WTC11 (cell line): ENCODE results near the gene NRXN3. TPM values are rescaled to one million over a fixed set of nuclear protein-coding genes. Genes with fewer than 3 reads are reported as not detected.

ENCODE experiments used
- ATAC-seq: fragments of 200-7000 bp; cut with Tn5 transposase; 2 replicates; pipeline ENCODE4 v1.10.0; 2021; ENCODE audit warnings: mild to moderate bottlenecking, moderate library complexity
- CTCF ChIA-PET: fragments of 300-600 bp; sonication (Branson Sonifier 250); formaldehyde crosslinking; loops from one replicate; lab custom pipeline; 2021; ENCODE audit warnings: antibody characterized with exemption; lab: Charles Lee
- POLR2A ChIA-PET: fragments of 350-600 bp; sonication (Branson Sonifier 250); formaldehyde crosslinking; loops from one replicate; lab custom pipeline; 2021; ENCODE audit warnings: antibody characterized with exemption; lab: Charles Lee
- DNase-seq: peaks from one replicate; pipeline ENCODE4 v3.0.0; 2021; ENCODE audit warnings: low spot score
- H3K27ac Mint-ChIP-seq: 2 replicates; pipeline ENCODE4 v1.8.0; 2021; ENCODE audit warnings: mixed read lengths
- H3K27me3 Mint-ChIP-seq: 2 replicates; pipeline ENCODE4 v1.8.0; 2021; ENCODE audit warnings: low read depth, mild to moderate bottlenecking, moderate library complexity, mixed read lengths
- H3K36me3 Mint-ChIP-seq: 2 replicates; pipeline ENCODE4 v1.8.0; 2021; ENCODE audit warnings: mixed read lengths
- H3K4me1 Mint-ChIP-seq: 2 replicates; pipeline ENCODE4 v1.8.0; 2022; ENCODE audit warnings: mixed read lengths
- H3K4me3 Mint-ChIP-seq: 2 replicates; pipeline ENCODE4 v1.8.0; 2021; ENCODE audit warnings: mild to moderate bottlenecking, moderate library complexity, mixed read lengths
- H3K9me3 Mint-ChIP-seq: 2 replicates; pipeline ENCODE4 v1.8.0; 2021; ENCODE audit warnings: mixed read lengths
- CBFB ChIP-seq: sonication (generic); formaldehyde crosslinking; IDR thresholded peaks from 2 replicates; pipeline ENCODE4 v1.8.1; 2022; ENCODE audit warnings: mild to moderate bottlenecking, low read depth, missing genetic modification reagents
- ELF4 ChIP-seq: sonication (generic); formaldehyde crosslinking; IDR thresholded peaks from 2 replicates; pipeline ENCODE4 v1.8.1; 2022; ENCODE audit warnings: low read depth, mild to moderate bottlenecking, moderate library complexity, missing genetic modification reagents
- ETV6 ChIP-seq: sonication (generic); formaldehyde crosslinking; IDR thresholded peaks from 2 replicates; pipeline ENCODE4 v1.8.1; 2022; ENCODE audit warnings: mild to moderate bottlenecking, missing genetic modification reagents
- FOXJ3 ChIP-seq: sonication (generic); formaldehyde crosslinking; IDR thresholded peaks from 2 replicates; pipeline ENCODE4 v1.9.0; 2021; ENCODE audit warnings: missing genetic modification reagents, mild to moderate bottlenecking, borderline replicate concordance
- FOXK1 ChIP-seq: sonication (generic); formaldehyde crosslinking; IDR thresholded peaks from 2 replicates; pipeline ENCODE4 v1.8.0; 2022; ENCODE audit warnings: mild to moderate bottlenecking, moderate library complexity, missing genetic modification reagents
- FOXP1 ChIP-seq: sonication (generic); formaldehyde crosslinking; IDR thresholded peaks from 2 replicates; pipeline ENCODE4 v1.8.0; 2022; ENCODE audit warnings: missing genetic modification reagents, mild to moderate bottlenecking, moderate library complexity, borderline replicate concordance
- HMGA2 ChIP-seq: fragments of 250-450 bp; sonication (Bioruptor Pico); IDR thresholded peaks from 2 replicates; pipeline ENCODE4 v1.4.0; 2021; ENCODE audit warnings: mild to moderate bottlenecking, moderate library complexity
- KAT7 ChIP-seq: sonication (generic); formaldehyde crosslinking; IDR thresholded peaks from 2 replicates; pipeline ENCODE4 v1.8.1; 2023; ENCODE audit warnings: missing genetic modification reagents, mild to moderate bottlenecking, borderline replicate concordance
- NFATC4 ChIP-seq: fragments of 250-450 bp; sonication (Bioruptor Pico); IDR thresholded peaks from 2 replicates; pipeline ENCODE4 v1.9.0; 2021; ENCODE audit warnings: mild to moderate bottlenecking
- NFE2L1 ChIP-seq: sonication (generic); formaldehyde crosslinking; IDR thresholded peaks from 2 replicates; pipeline ENCODE4 v1.8.1; 2023; ENCODE audit warnings: missing genetic modification reagents
- NR2C2 ChIP-seq: sonication (generic); formaldehyde crosslinking; IDR thresholded peaks from 2 replicates; pipeline ENCODE4 v1.8.0; 2022; ENCODE audit warnings: mild to moderate bottlenecking, missing genetic modification reagents
- OVOL2 ChIP-seq: fragments of 250-450 bp; sonication (Bioruptor Pico); IDR thresholded peaks from 2 replicates; pipeline ENCODE4 v1.9.0; 2021; ENCODE audit warnings: mild to moderate bottlenecking, borderline replicate concordance
- PRRX2 ChIP-seq: fragments of 250-450 bp; sonication (Bioruptor Pico); IDR thresholded peaks from 2 replicates; pipeline ENCODE4 v1.8.0; 2021; ENCODE audit warnings: mild to moderate bottlenecking
- RELA ChIP-seq: sonication (generic); formaldehyde crosslinking; IDR thresholded peaks from 2 replicates; pipeline ENCODE4 v1.8.1; 2022; ENCODE audit warnings: missing genetic modification reagents, mild to moderate bottlenecking, borderline replicate concordance
- SMAD3 ChIP-seq: sonication (generic); formaldehyde crosslinking; IDR thresholded peaks from 2 replicates; pipeline ENCODE4 v1.8.0; 2022; ENCODE audit warnings: missing genetic modification reagents, mild to moderate bottlenecking, borderline replicate concordance
- SOX15 ChIP-seq: fragments of 250-450 bp; sonication (Bioruptor Pico); IDR thresholded peaks from 2 replicates; pipeline ENCODE4 v1.9.0; 2021; ENCODE audit warnings: mild to moderate bottlenecking
- TEAD4 ChIP-seq: sonication (generic); formaldehyde crosslinking; IDR thresholded peaks from 2 replicates; pipeline ENCODE4 v1.8.0; 2022; ENCODE audit warnings: mild to moderate bottlenecking, missing genetic modification reagents
- ZNF232 ChIP-seq: sonication (generic); formaldehyde crosslinking; IDR thresholded peaks from 2 replicates; pipeline ENCODE4 v1.8.0; 2022; ENCODE audit warnings: mild to moderate bottlenecking, missing genetic modification reagents
- ZNF671 ChIP-seq: fragments of 250-450 bp; sonication (Bioruptor Pico); IDR thresholded peaks from 2 replicates; pipeline ENCODE4 v1.8.0; 2021; ENCODE audit warnings: mild to moderate bottlenecking
- total RNA-seq: library from RNA; stranded (reverse); gene quantifications from 3 replicates; pipeline ENCODE4 v1.2.3, GENCODE V29; 2021
- TF ChIP-seq, protein P1 (sequence below): fragments of 250-450 bp; sonication (Bioruptor Pico); IDR thresholded peaks from 2 replicates; pipeline ENCODE4 v1.9.0; 2021; ENCODE audit warnings: moderate library complexity, mild to moderate bottlenecking, inconsistent platforms, borderline replicate concordance
- TF ChIP-seq, protein P2 (sequence below): fragments of 200-600 bp; IDR thresholded peaks from 2 replicates; pipeline ENCODE4 v1.8.0; 2022; ENCODE audit warnings: antibody characterized with exemption
- TF ChIP-seq, protein P3 (sequence below): sonication (generic); formaldehyde crosslinking; IDR thresholded peaks from 2 replicates; pipeline ENCODE4 v1.8.0; 2023; ENCODE audit warnings: mild to moderate bottlenecking, missing genetic modification reagents
- TF ChIP-seq, protein P4 (sequence below): sonication (generic); formaldehyde crosslinking; conservative IDR thresholded peaks from 2 replicates; pipeline ENCODE4 v1.8.1; 2023; ENCODE audit warnings: mild to moderate bottlenecking, low read depth, missing genetic modification reagents, moderate library complexity
- TF ChIP-seq, protein P5 (sequence below): fragments of 250-450 bp; sonication (Bioruptor Pico); IDR thresholded peaks from 2 replicates; pipeline ENCODE4 v2.1.2; 2022; ENCODE audit warnings: mild to moderate bottlenecking, moderate library complexity
- TF ChIP-seq, protein P6 (sequence below): sonication (generic); formaldehyde crosslinking; IDR thresholded peaks from 2 replicates; pipeline ENCODE4 v1.8.1; 2023; ENCODE audit warnings: mild to moderate bottlenecking, missing genetic modification reagents, moderate library complexity

NRXN3 gene
- total RNA-seq, 1 experiment from 2014 or later: 3.0 TPM

DNA sequence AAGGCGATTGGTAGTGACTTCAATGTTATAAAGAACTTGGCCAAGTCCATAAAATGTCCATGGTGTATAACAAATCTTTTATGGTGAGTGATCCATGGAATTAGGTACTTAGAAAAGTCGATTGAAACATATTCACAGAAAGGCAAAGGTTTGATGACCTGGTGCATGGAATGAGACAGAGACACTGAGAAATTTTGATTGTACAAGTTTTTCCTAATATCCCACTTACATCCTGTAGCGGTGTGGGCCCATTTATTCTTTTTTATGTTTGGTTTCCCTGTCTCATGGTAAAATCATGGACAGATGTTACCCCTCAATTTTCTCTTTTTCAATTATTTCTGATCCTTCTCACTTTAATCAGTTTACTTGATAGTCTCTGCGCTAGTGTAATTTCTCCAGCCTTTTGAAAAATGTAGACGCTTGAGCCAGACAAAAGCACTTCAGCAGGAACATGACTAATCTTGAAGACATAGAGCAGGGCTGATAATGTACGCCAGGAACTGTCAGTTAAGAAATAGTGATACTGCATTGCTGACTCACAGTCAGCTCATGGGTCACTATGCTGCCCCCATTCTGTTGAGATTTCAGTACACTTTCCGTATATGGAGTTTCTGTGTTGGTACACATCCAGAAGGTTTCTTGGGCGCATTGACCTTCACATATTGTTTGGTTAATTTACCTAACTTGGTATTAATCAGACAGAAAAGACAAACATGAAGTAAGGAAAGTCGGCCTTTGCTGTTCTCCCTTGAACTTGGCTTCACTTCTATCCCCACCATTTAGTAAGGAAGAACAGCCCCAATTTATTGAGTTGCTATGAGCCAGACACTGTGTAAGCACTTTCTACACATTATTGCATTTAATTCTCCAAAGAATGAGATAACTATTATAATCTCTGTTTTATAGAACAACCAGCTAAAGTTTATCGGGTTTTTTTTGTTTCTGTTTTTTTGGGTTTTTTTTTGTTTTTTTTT, 1199.5 kb downstream of the NRXN3 start:
- ChIA-PET CTCF (interaction anchor here (1.0 kb wide), 1 partner anchor 189 kb away, joined by 3 read pairs; no protein-coding TSS in a partner anchor), POLR2A (no interaction called here)
- DNase-seq: no peak
- Mint-ChIP-seq H3K4me1 (peaks cover 23% of the 10 kb centered on the region), H3K36me3 (peaks cover 6% of the 10 kb centered on the region), H3K27me3 (no peaks in the 10 kb centered on the region), H3K9me3 (peaks cover 17% of the 10 kb centered on the region), H3K4me3 (no peak overlapping the region), H3K27ac (no peak overlapping the region; the same call in 1 of the 2 replicates)
- no peak for ATAC-seq
- TF ChIP-seq, protein P1, sequence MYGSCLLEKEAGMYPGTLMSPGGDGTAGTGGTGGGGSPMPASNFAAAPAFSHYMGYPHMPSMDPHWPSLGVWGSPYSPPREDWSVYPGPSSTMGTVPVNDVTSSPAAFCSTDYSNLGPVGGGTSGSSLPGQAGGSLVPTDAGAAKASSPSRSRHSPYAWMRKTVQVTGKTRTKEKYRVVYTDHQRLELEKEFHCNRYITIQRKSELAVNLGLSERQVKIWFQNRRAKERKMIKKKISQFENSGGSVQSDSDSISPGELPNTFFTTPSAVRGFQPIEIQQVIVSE: no peak
- TF ChIP-seq SOX15 (no peak), KAT7 (no peak), FOXK1 (CRISPR knock-in tag) (no peak), HMGA2 (CRISPR knock-in tag) (no peak), TEAD4 (CRISPR knock-in tag) (no peak), PRRX2 (CRISPR knock-in tag) (no peak), NR2C2 (CRISPR knock-in tag) (no peak)

DNA sequence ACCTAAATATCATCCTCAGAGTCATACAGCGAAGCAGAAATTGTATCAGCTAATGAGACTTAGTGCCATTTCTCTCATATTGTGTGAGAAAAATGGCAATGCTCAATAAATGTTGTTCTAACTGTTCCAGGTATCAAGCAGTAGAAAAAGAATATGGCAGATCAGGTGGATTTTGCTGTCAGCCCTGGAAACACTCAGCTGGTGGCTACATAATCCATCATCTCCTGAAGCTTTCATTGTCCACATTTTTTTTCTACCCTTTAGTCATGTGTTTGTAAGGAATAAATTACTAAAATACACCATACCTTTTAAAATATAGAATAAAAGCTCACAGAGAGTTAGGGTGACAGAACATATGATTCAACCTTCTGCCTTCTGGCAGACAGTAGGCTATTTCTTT, 1200.8 kb downstream of the NRXN3 start:
- ChIA-PET CTCF (no interaction called here), POLR2A (no interaction called here)
- TF ChIP-seq, protein P2, sequence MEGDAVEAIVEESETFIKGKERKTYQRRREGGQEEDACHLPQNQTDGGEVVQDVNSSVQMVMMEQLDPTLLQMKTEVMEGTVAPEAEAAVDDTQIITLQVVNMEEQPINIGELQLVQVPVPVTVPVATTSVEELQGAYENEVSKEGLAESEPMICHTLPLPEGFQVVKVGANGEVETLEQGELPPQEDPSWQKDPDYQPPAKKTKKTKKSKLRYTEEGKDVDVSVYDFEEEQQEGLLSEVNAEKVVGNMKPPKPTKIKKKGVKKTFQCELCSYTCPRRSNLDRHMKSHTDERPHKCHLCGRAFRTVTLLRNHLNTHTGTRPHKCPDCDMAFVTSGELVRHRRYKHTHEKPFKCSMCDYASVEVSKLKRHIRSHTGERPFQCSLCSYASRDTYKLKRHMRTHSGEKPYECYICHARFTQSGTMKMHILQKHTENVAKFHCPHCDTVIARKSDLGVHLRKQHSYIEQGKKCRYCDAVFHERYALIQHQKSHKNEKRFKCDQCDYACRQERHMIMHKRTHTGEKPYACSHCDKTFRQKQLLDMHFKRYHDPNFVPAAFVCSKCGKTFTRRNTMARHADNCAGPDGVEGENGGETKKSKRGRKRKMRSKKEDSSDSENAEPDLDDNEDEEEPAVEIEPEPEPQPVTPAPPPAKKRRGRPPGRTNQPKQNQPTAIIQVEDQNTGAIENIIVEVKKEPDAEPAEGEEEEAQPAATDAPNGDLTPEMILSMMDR: no peak
- TF ChIP-seq, protein P3, sequence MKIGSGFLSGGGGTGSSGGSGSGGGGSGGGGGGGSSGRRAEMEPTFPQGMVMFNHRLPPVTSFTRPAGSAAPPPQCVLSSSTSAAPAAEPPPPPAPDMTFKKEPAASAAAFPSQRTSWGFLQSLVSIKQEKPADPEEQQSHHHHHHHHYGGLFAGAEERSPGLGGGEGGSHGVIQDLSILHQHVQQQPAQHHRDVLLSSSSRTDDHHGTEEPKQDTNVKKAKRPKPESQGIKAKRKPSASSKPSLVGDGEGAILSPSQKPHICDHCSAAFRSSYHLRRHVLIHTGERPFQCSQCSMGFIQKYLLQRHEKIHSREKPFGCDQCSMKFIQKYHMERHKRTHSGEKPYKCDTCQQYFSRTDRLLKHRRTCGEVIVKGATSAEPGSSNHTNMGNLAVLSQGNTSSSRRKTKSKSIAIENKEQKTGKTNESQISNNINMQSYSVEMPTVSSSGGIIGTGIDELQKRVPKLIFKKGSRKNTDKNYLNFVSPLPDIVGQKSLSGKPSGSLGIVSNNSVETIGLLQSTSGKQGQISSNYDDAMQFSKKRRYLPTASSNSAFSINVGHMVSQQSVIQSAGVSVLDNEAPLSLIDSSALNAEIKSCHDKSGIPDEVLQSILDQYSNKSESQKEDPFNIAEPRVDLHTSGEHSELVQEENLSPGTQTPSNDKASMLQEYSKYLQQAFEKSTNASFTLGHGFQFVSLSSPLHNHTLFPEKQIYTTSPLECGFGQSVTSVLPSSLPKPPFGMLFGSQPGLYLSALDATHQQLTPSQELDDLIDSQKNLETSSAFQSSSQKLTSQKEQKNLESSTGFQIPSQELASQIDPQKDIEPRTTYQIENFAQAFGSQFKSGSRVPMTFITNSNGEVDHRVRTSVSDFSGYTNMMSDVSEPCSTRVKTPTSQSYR (CRISPR knock-in tag): no peak
- TF ChIP-seq, protein P4, sequence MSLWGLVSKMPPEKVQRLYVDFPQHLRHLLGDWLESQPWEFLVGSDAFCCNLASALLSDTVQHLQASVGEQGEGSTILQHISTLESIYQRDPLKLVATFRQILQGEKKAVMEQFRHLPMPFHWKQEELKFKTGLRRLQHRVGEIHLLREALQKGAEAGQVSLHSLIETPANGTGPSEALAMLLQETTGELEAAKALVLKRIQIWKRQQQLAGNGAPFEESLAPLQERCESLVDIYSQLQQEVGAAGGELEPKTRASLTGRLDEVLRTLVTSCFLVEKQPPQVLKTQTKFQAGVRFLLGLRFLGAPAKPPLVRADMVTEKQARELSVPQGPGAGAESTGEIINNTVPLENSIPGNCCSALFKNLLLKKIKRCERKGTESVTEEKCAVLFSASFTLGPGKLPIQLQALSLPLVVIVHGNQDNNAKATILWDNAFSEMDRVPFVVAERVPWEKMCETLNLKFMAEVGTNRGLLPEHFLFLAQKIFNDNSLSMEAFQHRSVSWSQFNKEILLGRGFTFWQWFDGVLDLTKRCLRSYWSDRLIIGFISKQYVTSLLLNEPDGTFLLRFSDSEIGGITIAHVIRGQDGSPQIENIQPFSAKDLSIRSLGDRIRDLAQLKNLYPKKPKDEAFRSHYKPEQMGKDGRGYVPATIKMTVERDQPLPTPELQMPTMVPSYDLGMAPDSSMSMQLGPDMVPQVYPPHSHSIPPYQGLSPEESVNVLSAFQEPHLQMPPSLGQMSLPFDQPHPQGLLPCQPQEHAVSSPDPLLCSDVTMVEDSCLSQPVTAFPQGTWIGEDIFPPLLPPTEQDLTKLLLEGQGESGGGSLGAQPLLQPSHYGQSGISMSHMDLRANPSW (CRISPR knock-in tag): no peak
- TF ChIP-seq FOXJ3 (no peak), NFATC4 (CRISPR knock-in tag) (no peak), CBFB (CRISPR knock-in tag) (no peak), OVOL2 (CRISPR knock-in tag) (no peak), ZNF232 (no peak), FOXP1 (CRISPR knock-in tag) (no peak), RELA (CRISPR knock-in tag) (no peak), ELF4 (no peak), SMAD3 (no peak), ETV6 (no peak), ZNF671 (CRISPR knock-in tag) (no peak), NFE2L1 (CRISPR knock-in tag) (no peak)
- TF ChIP-seq, protein P5, sequence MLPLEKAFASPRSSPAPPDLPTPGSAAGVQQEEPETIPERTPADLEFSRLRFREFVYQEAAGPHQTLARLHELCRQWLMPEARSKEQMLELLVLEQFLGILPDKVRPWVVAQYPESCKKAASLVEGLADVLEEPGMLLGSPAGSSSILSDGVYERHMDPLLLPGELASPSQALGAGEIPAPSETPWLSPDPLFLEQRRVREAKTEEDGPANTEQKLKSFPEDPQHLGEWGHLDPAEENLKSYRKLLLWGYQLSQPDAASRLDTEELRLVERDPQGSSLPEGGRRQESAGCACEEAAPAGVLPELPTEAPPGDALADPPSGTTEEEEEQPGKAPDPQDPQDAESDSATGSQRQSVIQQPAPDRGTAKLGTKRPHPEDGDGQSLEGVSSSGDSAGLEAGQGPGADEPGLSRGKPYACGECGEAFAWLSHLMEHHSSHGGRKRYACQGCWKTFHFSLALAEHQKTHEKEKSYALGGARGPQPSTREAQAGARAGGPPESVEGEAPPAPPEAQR (CRISPR knock-in tag): no peak
- TF ChIP-seq, protein P6, sequence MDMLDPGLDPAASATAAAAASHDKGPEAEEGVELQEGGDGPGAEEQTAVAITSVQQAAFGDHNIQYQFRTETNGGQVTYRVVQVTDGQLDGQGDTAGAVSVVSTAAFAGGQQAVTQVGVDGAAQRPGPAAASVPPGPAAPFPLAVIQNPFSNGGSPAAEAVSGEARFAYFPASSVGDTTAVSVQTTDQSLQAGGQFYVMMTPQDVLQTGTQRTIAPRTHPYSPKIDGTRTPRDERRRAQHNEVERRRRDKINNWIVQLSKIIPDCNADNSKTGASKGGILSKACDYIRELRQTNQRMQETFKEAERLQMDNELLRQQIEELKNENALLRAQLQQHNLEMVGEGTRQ (CRISPR knock-in tag): no peak
- H3K9me3 Mint-ChIP-seq: peaks cover 17% of the 10 kb centered on the region
- no peaks in the 10 kb centered on the region for H3K27me3 Mint-ChIP-seq
- H3K36me3 Mint-ChIP-seq: peaks cover 6% of the 10 kb centered on the region
- H3K4me3 Mint-ChIP-seq: no peak overlapping the region
- H3K27ac Mint-ChIP-seq: no peak overlapping the region
- H3K4me1 Mint-ChIP-seq: peaks cover 33% of the 10 kb centered on the region
- ATAC-seq: no peak
- no peak for DNase-seq
